HK-2 (cell line): Measurements from ENCODE around the gene ARHGAP32.
"Not testable (repeated sequence)": the region's sequence is repeated elsewhere in the genome, so short reads cannot be mapped to it uniquely, and the experiment has no call there.

Experiments
- DNase-seq: peaks from one replicate; pipeline ENCODE4 v3.0.0-alpha.2; 2018; ENCODE audit not compliant: unreplicated experiment

ARHGAP32 gene

GRCh38 chr11:129034001-129034400 lies 158.1 kb downstream of the ARHGAP32 start:
- no peak for DNase-seq

- no peak for DNase-seq
Observed at GRCh38 chr11:129023968-129024676, 168.0 kb downstream of the ARHGAP32 start.

GRCh38 chr11:129021295-129021694 lies 170.8 kb downstream of the ARHGAP32 start:
- no peak for DNase-seq

- DNase-seq = no peak
Observed at GRCh38 chr11:129018991-129019390, 173.1 kb downstream of the ARHGAP32 start.

- no peak for DNase-seq
Observed at GRCh38 chr11:129018126-129018525, 174.0 kb downstream of the ARHGAP32 start.

- no peak for DNase-seq
Observed at GRCh38 chr11:129013737-129014475, 178.2 kb downstream of the ARHGAP32 start.

- no peak for DNase-seq
Observed at GRCh38 chr11:129012880-129013279, 179.2 kb downstream of the ARHGAP32 start.

GRCh38 chr11:129006161-129006560 lies 186.0 kb downstream of the ARHGAP32 start:
- no peak for DNase-seq

- not testable (repeated sequence) for DNase-seq
Observed at GRCh38 chr11:128999165-128999564, 193.0 kb downstream of the ARHGAP32 start.

- DNase-seq = no peak
Observed at GRCh38 chr11:128988242-128988970, 203.7 kb downstream of the ARHGAP32 start.

GRCh38 chr11:128985880-128986279 lies 206.2 kb downstream of the ARHGAP32 start:
- DNase-seq = no peak

GRCh38 chr11:128983023-128983422 lies 209.1 kb downstream of the ARHGAP32 start:
- DNase-seq = no peak

- no peak for DNase-seq
Observed at GRCh38 chr11:128981254-128981653, 210.9 kb downstream of the ARHGAP32 start.

- DNase-seq = no peak
Observed at GRCh38 chr11:128970598-128971190, 221.4 kb downstream of the ARHGAP32 start.

GRCh38 chr11:128968916-128969315 lies 223.2 kb downstream of the ARHGAP32 start:
- no peak for DNase-seq

- DNase-seq = no peak
Observed at GRCh38 chr11:128967578-128967977, 224.5 kb downstream of the ARHGAP32 start.

GRCh38 chr11:128965485-128965884 lies 226.6 kb downstream of the ARHGAP32 start:
- no peak for DNase-seq

- DNase-seq = no peak
Observed at GRCh38 chr11:128964463-128964930, 227.6 kb downstream of the ARHGAP32 start.

GRCh38 chr11:128963744-128964325 lies 228.3 kb downstream of the ARHGAP32 start:
- DNase-seq = no peak

- no peak for DNase-seq
Observed at GRCh38 chr11:128962896-128963295, 229.2 kb downstream of the ARHGAP32 start.

GRCh38 chr11:128961645-128962044 lies 230.5 kb downstream of the ARHGAP32 start:
- no peak for DNase-seq

- no peak for DNase-seq
Observed at GRCh38 chr11:128957202-128957482, 235.0 kb downstream of the ARHGAP32 start.
